Adrenal gland (tissue), 12 donors: ENCODE data around the gene VSTM2L. TPM values are rescaled to one million over a fixed set of nuclear protein-coding genes. Genes with fewer than 3 reads are reported as not detected.
A peak's percentile ranks its signal among the peaks of the same experiment; 100 is the strongest.

Experiments
- DNase-seq, 7 donors: peaks; one replicate each; pipeline ENCODE4 v3.0.0-alpha.2; 2019 to 2020
- H3K27ac ChIP-seq, 5 donors: fragments of 200-600 bp; sonication (generic) in 4 of 5; 1 replicate in 3 of 5; 2 replicates in 2 of 5; pipeline versions ENCODE4 v1.5.1 to v1.8.0; 2016 to 2020; ENCODE audit warnings: mild to moderate bottlenecking in 1 of 5
- H3K27me3 ChIP-seq: fragments of 200-600 bp; 2 replicates; pipeline ENCODE4 v1.8.0; 2021
- H3K36me3 ChIP-seq, 2 donors: fragments of 200-600 bp; replicated peaks in 1 of 2; 1 replicate in 1 of 2; 2 replicates in 1 of 2; pipeline versions ENCODE4 v1.5.1 to v1.8.0; 2018 to 2022
- H3K4me1 ChIP-seq, 2 donors: fragments of 200-600 bp; replicated peaks in 1 of 2; 1 replicate in 1 of 2; 2 replicates in 1 of 2; pipeline versions ENCODE4 v1.5.1 to v1.8.0; 2018 to 2021
- H3K4me3 ChIP-seq, 4 donors: fragments of 200-600 bp; sonication (generic) in 3 of 4; one replicate each; pipeline ENCODE4 v1.5.1; 2016 to 2018
- H3K9me3 ChIP-seq, 3 donors: fragments of 200-600 bp; sonication (generic) in 1 of 3; replicated peaks in 1 of 3; 1 replicate in 2 of 3; 2 replicates in 1 of 3; pipeline versions ENCODE4 v1.5.1 to v1.8.0; 2016 to 2021
- CTCF ChIP-seq, 6 experiments: fragments of 450-650 bp in 4 of 6; fragments of 200-600 bp in 2 of 6; sonication (generic) in 1 of 6; IDR thresholded peaks; 1 replicate in 5 of 6; 2 replicates in 1 of 6; pipeline versions ENCODE4 v1.5.1 to v1.8.0; 2016 to 2021; ENCODE audit warnings: antibody characterized with exemption in 6 of 6, mild to moderate bottlenecking in 2 of 6, moderate library complexity in 1 of 6
- POLR2A ChIP-seq, 2 donors: fragments of 450-650 bp; IDR thresholded peaks; one replicate each; pipeline ENCODE4 v1.6.1; 2017; ENCODE audit warnings: antibody characterized with exemption in 2 of 2, mild to moderate bottlenecking in 2 of 2, moderate library complexity in 1 of 2
- WGBS, 4 donors: extraction: QIAGEN DNeasy Blood & Tissue Kit in 2 of 4; methylation state at CpG; one replicate each; pipeline versions ENCODE4 v1.1.5 to v1.1.7; 2013 to 2017; 5-methylcytosine and 5-hydroxymethylcytosine counted together
- intact Hi-C, 2 donors: fragments of 100-400 bp; cut with DNase I; formaldehyde crosslinking; loops; one replicate each; pipeline versions ENCODE4 v1.14.1 to v1.15.0; 2022 to 2023
- polyA plus RNA-seq, 3 donors: library from polyadenylated mRNA; stranded (reverse); fragments of 200-250 nt in 2 of 3; fragments of 350-450 nt in 1 of 3; fragmentation: Illumina TruSeq in 1 of 3; extraction: RNeasy Lipid Tissue Mini Kit (QIAGEN cat#74804) in 1 of 3; gene quantifications; one replicate each; pipeline ENCODE4 v1.2.3, GENCODE V29; 2013 to 2014
- total RNA-seq, 9 donors: library from RNA; depleted of rRNA in 4 of 9; stranded (reverse); fragments of >200 nt in 4 of 9; fragments of 120-200 nt in 1 of 9; fragmentation: NEBNext Ultra II Directional in 1 of 9; extraction: Animal tissue kit (Norgen Biotek cat#: 25700) in 1 of 9; gene quantifications; one replicate each; pipeline versions ENCODE4 v1.1.0 to v1.2.4, GENCODE V29; 2013 to 2023
- donor health status: healthy with polysubstance abuse.
- donor health status: Bipolar disorder and iron deficiency.
- donor health status: DM: yes; HTN: yes; CAD: no.
- donor health status: DM: no; HTN: no; CAD: no.
- donor health status: DM: no; HTN: no; CAD: no.
- donor health status: DM: yes; HTN: yes; CAD: no.

Gene VSTM2L
- total and polyA plus RNA-seq, 12 donors, result 0.36 to 21.8 (median 7.4) TPM

GRCh38 chr20:37986873-37987601 is 84.1 kb downstream of the VSTM2L start:
- Histone ChIP-seq H3K27me3 (no peaks in the 10 kb centered on the region), H3K4me3 (no peak overlapping the region), H3K27ac (peak overlapping the region in 2 of 5 donors; percentile 42 to 62), H3K36me3 (peaks cover 0 to 5% of the 10 kb centered on the region in 2 donors), H3K9me3 (no peaks in the 10 kb centered on the region), H3K4me1 (peaks cover 17 to 52% of the 10 kb centered on the region in 2 donors)
- 69 to 80% (median 76%) methylated on average over 6 to 9 of the region's 9 CpGs for WGBS, 4 donors
- DNase-seq, result peak in 6 of 7 donors; percentile 57 to 90 (median 70)
- intact Hi-C loops, result no loop called here
- TF ChIP-seq POLR2A (IDR thresholded peaks at IDR 0.05) (no peak), CTCF (IDR thresholded peaks at IDR 0.05) (no peak)

- Histone ChIP-seq H3K4me1 (peaks cover 17 to 59% of the 10 kb centered on the region in 2 donors), H3K36me3 (no peaks in the 10 kb centered on the region), H3K27me3 (no peaks in the 10 kb centered on the region), H3K27ac (peak overlapping the region in 2 of 5 donors; percentile 10 to 62), H3K9me3 (no peaks in the 10 kb centered on the region), H3K4me3 (no peak overlapping the region)
- intact Hi-C loops, result no loop called here
- WGBS, 4 donors, result 84 to 93% (median 87%) methylated on average over 12 of the region's 12 CpGs
- TF ChIP-seq CTCF (IDR thresholded peaks at IDR 0.05) (no peak), POLR2A (IDR thresholded peaks at IDR 0.05) (no peak)
- no peak for DNase-seq
These were observed 84.8 kb downstream of the VSTM2L start for GRCh38 chr20:37987602-37988290.

GRCh38 chr20:37988306-37988954 is 85.5 kb downstream of the VSTM2L start:
- Histone ChIP-seq H3K27me3 (no peaks in the 10 kb centered on the region), H3K36me3 (no peaks in the 10 kb centered on the region), H3K4me1 (peaks cover 21 to 65% of the 10 kb centered on the region in 2 donors), H3K27ac (peak overlapping the region in 2 of 5 donors; percentile 1 to 10), H3K9me3 (no peaks in the 10 kb centered on the region), H3K4me3 (no peak overlapping the region)
- no peak for TF ChIP-seq CTCF (IDR thresholded peaks at IDR 0.05)
- intact Hi-C loops, result no loop called here
- 91 to 96% (median 94%) methylated on average over 5 of the region's 5 CpGs for WGBS, 4 donors
- no peak for DNase-seq
